ENCODE measurements around the gene USP2. TPM values are rescaled to one million over a fixed set of nuclear protein-coding genes. Genes with fewer than 3 reads are reported as not detected.

The USP2 gene
- total RNA-seq, 1 donor from 2014 or later: 3.4 TPM

- H3K4me3 Mint-ChIP-seq: peak overlapping the region; percentile 79
- DNase-seq (ENCODE audit: low read depth, low spot score): no peak
- no peak for TF ChIP-seq CTCF (conservative IDR thresholded peaks at IDR 0.05)
- peaks cover 20% of the 10 kb centered on the region for H3K27me3 Mint-ChIP-seq (ENCODE audit: low read depth)
- H3K27ac Mint-ChIP-seq (ENCODE audit: unreplicated experiment): peak overlapping the region; percentile 97
- H3K9me3 Mint-ChIP-seq: no peaks in the 10 kb centered on the region
- H3K4me1 Mint-ChIP-seq: peaks cover 49% of the 10 kb centered on the region
- no peaks in the 10 kb centered on the region for H3K36me3 Mint-ChIP-seq (ENCODE audit: low read depth)
These were observed 61.7 kb downstream of the USP2 start for GRCh38 chr11:119319700-119320239.

GRCh38 chr11:119319136-119319699 is 62.3 kb downstream of the USP2 start:
- no peaks in the 10 kb centered on the region for H3K9me3 Mint-ChIP-seq
- H3K36me3 Mint-ChIP-seq (ENCODE audit: low read depth): no peaks in the 10 kb centered on the region
- peak overlapping the region; percentile 79 for H3K4me3 Mint-ChIP-seq
- no peak for TF ChIP-seq CTCF (conservative IDR thresholded peaks at IDR 0.05)
- no peak for DNase-seq (ENCODE audit: low read depth, low spot score)
- H3K27ac Mint-ChIP-seq (ENCODE audit: unreplicated experiment): peak overlapping the region; percentile 97
- H3K27me3 Mint-ChIP-seq (ENCODE audit: low read depth): peaks cover 26% of the 10 kb centered on the region
- H3K4me1 Mint-ChIP-seq: peaks cover 49% of the 10 kb centered on the region

- DNase-seq (ENCODE audit: low read depth, low spot score): no peak
- Mint-ChIP-seq H3K27ac (ENCODE audit: unreplicated experiment) (peak overlapping the region; percentile 65), H3K27me3 (ENCODE audit: low read depth) (peaks cover 28% of the 10 kb centered on the region)
These were observed 63.0 kb downstream of the USP2 start for GRCh38 chr11:119318240-119319135.

GRCh38 chr11:119317592-119318239 is 63.8 kb downstream of the USP2 start:
- H3K27ac Mint-ChIP-seq (ENCODE audit: unreplicated experiment): peak overlapping the region; percentile 27
- H3K4me3 Mint-ChIP-seq: peak overlapping the region; percentile 79
- no peak for DNase-seq (ENCODE audit: low read depth, low spot score)
- peaks cover 28% of the 10 kb centered on the region for H3K27me3 Mint-ChIP-seq (ENCODE audit: low read depth)
- no peaks in the 10 kb centered on the region for H3K9me3 Mint-ChIP-seq
- no peak for TF ChIP-seq CTCF (conservative IDR thresholded peaks at IDR 0.05)
- H3K36me3 Mint-ChIP-seq (ENCODE audit: low read depth): no peaks in the 10 kb centered on the region
- peaks cover 39% of the 10 kb centered on the region for H3K4me1 Mint-ChIP-seq

More at GRCh38 chr11:119318240-119319135, 63.0 kb downstream of the USP2 start:
- peak overlapping the region; percentile 79 for H3K4me3 Mint-ChIP-seq
- peaks cover 42% of the 10 kb centered on the region for H3K4me1 Mint-ChIP-seq
- no peaks in the 10 kb centered on the region for H3K9me3 Mint-ChIP-seq
- no peaks in the 10 kb centered on the region for H3K36me3 Mint-ChIP-seq (ENCODE audit: low read depth)
- no peak for TF ChIP-seq CTCF (conservative IDR thresholded peaks at IDR 0.05)

Data from neural crest cell (in vitro differentiated cells).